PC-3 (cell line): Measurements from ENCODE around the gene TTC34. TPM values are rescaled to one million over a fixed set of nuclear protein-coding genes. Genes with fewer than 3 reads are reported as not detected.

Experiments
- ATAC-seq: fragments of 200-7000 bp; cut with Tn5 transposase; 2 replicates; pipeline ENCODE4 v1.9.1; 2020; ENCODE audit warnings: mild to moderate bottlenecking, moderate library complexity
- BruUV-seq: library from RNA; stranded (reverse); fragments of 400-500 nt; replicated peaks from 2 replicates; lab custom pipeline; 2021; lab: Mats Ljungman, UMichigan
- CTCF ChIA-PET: fragments of 300-600 bp; sonication (Branson Sonifier 250); formaldehyde crosslinking; loops from one replicate; lab custom pipeline; 2022; ENCODE audit warnings: antibody characterized with exemption; lab: Charles Lee
- POLR2A ChIA-PET: fragments of 300-600 bp; sonication (Branson Sonifier 250); formaldehyde crosslinking; loops from one replicate; lab custom pipeline; 2022; ENCODE audit warnings: antibody characterized with exemption; ENCODE audit not compliant: unreplicated experiment; lab: Charles Lee
- DNase-seq: peaks from one replicate; pipeline ENCODE4 v3.0.0-alpha.2; 2015
- H2AFZ ChIP-seq: fragments of 300-600 bp; sonication (generic); 2 replicates; pipeline ENCODE4 v1.6.0; 2016; ENCODE audit warnings: antibody characterized with exemption, low read length
- H3F3A ChIP-seq: fragments of 300-600 bp; sonication (generic); one replicate; pipeline ENCODE4 v1.6.0; 2017; ENCODE audit warnings: antibody characterized with exemption, low read length, control low read depth, mild to moderate bottlenecking; ENCODE audit not compliant: unreplicated experiment
- H3K27ac ChIP-seq: fragments of 300-600 bp; sonication (generic); 2 replicates; pipeline ENCODE4 v1.5.1; 2016; ENCODE audit warnings: mild to moderate bottlenecking, low read length
- H3K27me3 ChIP-seq: fragments of 300-600 bp; sonication (generic); 2 replicates; pipeline ENCODE4 v1.6.1; 2016; ENCODE audit warnings: low read length, mixed read lengths
- H3K36me3 ChIP-seq: fragments of 300-600 bp; sonication (generic); 2 replicates; pipeline ENCODE4 v1.6.1; 2016; ENCODE audit warnings: low read depth, mixed run types, low read length, mixed read lengths
- H3K4me1 ChIP-seq: fragments of 300-600 bp; sonication (generic); 2 replicates; pipeline ENCODE4 v1.5.1; 2016; ENCODE audit warnings: low read length; ENCODE audit not compliant: insufficient read depth
- H3K4me2 ChIP-seq: fragments of 300-600 bp; sonication (generic); 2 replicates; pipeline ENCODE4 v1.6.0; 2016; ENCODE audit warnings: low read length
- H3K4me3 ChIP-seq: fragments of 300-600 bp; sonication (generic); 2 replicates; pipeline ENCODE4 v1.5.1; 2016; ENCODE audit warnings: mild to moderate bottlenecking, low read length, mixed read lengths
- H3K79me2 ChIP-seq: fragments of 300-600 bp; sonication (generic); 2 replicates; pipeline ENCODE4 v1.6.1; 2017; ENCODE audit warnings: low read length, mixed read lengths
- H3K9ac ChIP-seq: fragments of 300-600 bp; sonication (generic); 2 replicates; pipeline ENCODE4 v1.6.0; 2016; ENCODE audit warnings: mild to moderate bottlenecking, low read length
- H3K9me2 ChIP-seq: fragments of 300-600 bp; sonication (generic); replicated peaks from 2 replicates; pipeline ENCODE4 v1.6.1; 2016; ENCODE audit warnings: mixed run types, low read length, mixed read lengths
- H3K9me3 ChIP-seq: fragments of 300-600 bp; sonication (generic); 2 replicates; pipeline ENCODE4 v1.6.1; 2016; ENCODE audit warnings: low read length, mixed read lengths
- H4K20me1 ChIP-seq: fragments of 300-600 bp; sonication (generic); 2 replicates; pipeline ENCODE4 v1.6.1; 2016; ENCODE audit warnings: low read length, mixed read lengths
- CTCF ChIP-seq: fragments of 300-600 bp; sonication (generic); conservative IDR thresholded peaks from 2 replicates; pipeline ENCODE4 v1.5.1; 2017; ENCODE audit warnings: antibody characterized with exemption, low read depth, mild to moderate bottlenecking, low read length
- EZH2 ChIP-seq: fragments of 300-600 bp; sonication (generic); IDR thresholded peaks from one replicate; pipeline ENCODE4 v1.6.1; 2017; ENCODE audit warnings: antibody characterized with exemption, mild to moderate bottlenecking, low read length; ENCODE audit not compliant: unreplicated experiment
- EZH2phosphoT487 ChIP-seq: fragments of 300-600 bp; sonication (generic); IDR thresholded peaks from 2 replicates; pipeline ENCODE4 v1.6.1; 2018; ENCODE audit warnings: mild to moderate bottlenecking, antibody characterized with exemption, low read length, borderline replicate concordance
- intact Hi-C: fragments of 100-400 bp; cut with micrococcal nuclease; formaldehyde crosslinking; loops from 2 replicates; pipeline ENCODE4 v1.9.0; 2023
- total RNA-seq: library from RNA; depleted of rRNA; stranded (reverse); fragments of >200 nt; gene quantifications from 2 replicates; pipeline ENCODE4 v1.2.3, GENCODE V29; 2014

The TTC34 gene
- total RNA-seq, 1 experiment from 2014 or later, result 0.11 TPM

GRCh38 chr1:2594641-2595131, 206.8 kb downstream of the TTC34 start:
- no peak overlapping the region for H3K27ac ChIP-seq
- intact Hi-C loops, result no loop called here
- no peaks in the 10 kb centered on the region for H3K9me3 ChIP-seq
- H3K79me2 ChIP-seq, result no peaks in the 10 kb centered on the region
- no peak for ATAC-seq
- no peaks in the 10 kb centered on the region for H3K9me2 ChIP-seq
- no peak overlapping the region for H3K9ac ChIP-seq
- no peaks in the 10 kb centered on the region for H3F3A ChIP-seq
- no TSS peak for BruUV-seq
- no peaks in the 10 kb centered on the region for H4K20me1 ChIP-seq
- TF ChIP-seq EZH2 (no peak), CTCF (no peak), EZH2phosphoT487 (no peak)
- CTCF ChIA-PET, result no interaction called here
- H3K4me2 ChIP-seq, result no peak overlapping the region
- H3K27me3 ChIP-seq, result no peaks in the 10 kb centered on the region
- POLR2A ChIA-PET, result no interaction called here
- no peak overlapping the region for H2AFZ ChIP-seq
- no peaks in the 10 kb centered on the region for H3K4me1 ChIP-seq
- no peaks in the 10 kb centered on the region for H3K36me3 ChIP-seq
- DNase-seq, result no peak
- H3K4me3 ChIP-seq, result no peak overlapping the region

- intact Hi-C loops, result no loop called here
- no peaks in the 10 kb centered on the region for H3K27me3 ChIP-seq
- ChIA-PET CTCF (no interaction called here), POLR2A (no interaction called here)
- peak; percentile 19 for DNase-seq
- no peak overlapping the region for H2AFZ ChIP-seq
- H3K4me2 ChIP-seq, result no peak overlapping the region
- H3K36me3 ChIP-seq, result no peaks in the 10 kb centered on the region; the same call in 1 of the 2 replicates
- no peaks in the 10 kb centered on the region for H4K20me1 ChIP-seq
- H3K9ac ChIP-seq, result no peak overlapping the region
- no peak overlapping the region for H3K27ac ChIP-seq
- no peak overlapping the region for H3K4me3 ChIP-seq
- H3K9me2 ChIP-seq, result no peaks in the 10 kb centered on the region
- TF ChIP-seq CTCF, result no peak
- TF ChIP-seq EZH2phosphoT487, result no peak
- TF ChIP-seq EZH2, result no peak
- no peaks in the 10 kb centered on the region for H3K9me3 ChIP-seq
- BruUV-seq, result no TSS peak
- H3F3A ChIP-seq, result no peaks in the 10 kb centered on the region
- H3K79me2 ChIP-seq, result no peaks in the 10 kb centered on the region
- no peaks in the 10 kb centered on the region for H3K4me1 ChIP-seq
- no peak for ATAC-seq
Observed at GRCh38 chr1:2594001-2594640, 207.4 kb downstream of the TTC34 start.

- DNase-seq, result no peak
- H3K4me2 ChIP-seq, result no peak overlapping the region
- POLR2A ChIA-PET, result no interaction called here
- TF ChIP-seq EZH2 (no peak), CTCF (no peak), EZH2phosphoT487 (no peak)
- intact Hi-C loops, result no loop called here
- no peaks in the 10 kb centered on the region for H3F3A ChIP-seq
- no peak overlapping the region for H3K27ac ChIP-seq
- H3K9ac ChIP-seq, result no peak overlapping the region
- no peaks in the 10 kb centered on the region for H4K20me1 ChIP-seq
- CTCF ChIA-PET, result no interaction called here
- H2AFZ ChIP-seq, result no peak overlapping the region
- H3K9me3 ChIP-seq, result no peaks in the 10 kb centered on the region
- H3K79me2 ChIP-seq, result no peaks in the 10 kb centered on the region
- peaks cover 2% of the 10 kb centered on the region; the same call in 1 of the 2 replicates for H3K36me3 ChIP-seq
- no peak for ATAC-seq
- BruUV-seq, result no TSS peak
- H3K4me1 ChIP-seq, result no peaks in the 10 kb centered on the region
- no peaks in the 10 kb centered on the region for H3K9me2 ChIP-seq
- no peak overlapping the region for H3K4me3 ChIP-seq
- H3K27me3 ChIP-seq, result no peaks in the 10 kb centered on the region
Observed at GRCh38 chr1:2593251-2593878, 208.1 kb downstream of the TTC34 start.
